Muscle of arm (tissue), 12 donors: ENCODE results near the gene LANCL2. TPM values are rescaled to one million over a fixed set of nuclear protein-coding genes. Genes with fewer than 3 reads are reported as not detected.
"Not testable (repeated sequence)": the region's sequence is repeated elsewhere in the genome, so short reads cannot be mapped to it uniquely, and the experiment has no call there.

Experiments
- DNase-seq: peaks from one replicate; pipeline ENCODE4 v3.0.0-alpha.2; 2013
- polyA plus RNA-seq, 12 donors: library from polyadenylated mRNA; unstranded; fragments of 120-200 nt; gene quantifications; one replicate each; pipeline ENCODE4 v1.2.1, GENCODE V29; 2013; ENCODE audit not compliant: insufficient read length in 12 of 12

The LANCL2 gene
- polyA plus RNA-seq, 12 donors, result 16.6 to 21.3 (median 18.5) TPM; not detected in 1

DNA sequence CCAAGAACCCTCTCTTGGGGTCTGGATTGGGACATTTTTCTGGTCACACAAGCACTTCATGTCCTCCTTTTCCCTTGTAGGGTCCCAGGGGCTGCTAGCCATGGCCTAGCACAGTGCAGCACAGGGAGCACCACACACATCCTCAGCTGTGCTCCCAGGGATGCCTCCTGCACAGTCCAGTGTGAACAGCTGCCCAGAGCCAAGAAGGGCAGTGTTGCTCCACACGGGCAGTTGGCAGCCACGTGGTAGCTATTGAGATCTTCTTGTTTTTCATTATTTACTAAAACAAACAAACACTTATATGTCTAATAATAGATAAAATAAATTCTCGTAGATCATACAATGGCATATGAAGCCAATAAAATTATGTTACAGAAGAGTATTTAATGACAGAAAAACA, 13.9 kb upstream of the LANCL2 start:
- no peak for DNase-seq

DNA sequence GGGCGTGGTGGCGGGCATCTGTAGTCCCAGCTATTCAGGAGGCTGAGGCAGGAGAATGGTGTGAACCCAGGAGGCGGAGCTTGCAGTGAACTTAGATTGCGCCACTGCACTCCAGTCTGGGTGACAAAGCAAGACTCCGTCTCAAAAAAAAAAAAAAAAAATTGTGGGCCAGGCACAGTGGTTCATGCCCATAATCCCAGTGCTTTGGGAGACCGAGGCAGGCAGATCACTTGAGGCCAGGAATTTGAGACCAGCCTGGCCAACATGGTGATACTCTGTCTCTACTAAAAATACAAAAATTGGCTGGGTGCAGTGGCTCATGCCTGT, 12.2 kb upstream of the LANCL2 start:
- not testable (repeated sequence) for DNase-seq

DNA sequence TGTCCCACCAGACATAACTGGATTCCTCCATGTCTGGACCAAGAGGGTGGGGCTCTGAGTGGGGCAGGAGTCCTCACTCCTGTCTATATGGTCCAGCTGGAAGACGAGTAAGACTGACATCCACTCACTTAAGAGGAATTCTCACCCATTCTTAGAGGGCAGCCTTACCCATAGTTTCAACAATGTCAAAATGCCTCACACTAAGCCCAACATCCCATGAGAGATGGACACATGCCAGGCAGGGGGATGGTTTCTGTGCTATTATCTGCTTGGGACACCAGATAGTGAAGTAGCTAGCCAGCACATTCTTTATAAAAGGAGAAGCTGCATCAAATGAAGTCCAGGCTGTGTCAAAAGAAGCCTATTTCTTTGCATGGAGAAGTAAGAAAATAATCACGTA, 4.7 kb upstream of the LANCL2 start:
- no peak for DNase-seq

DNA sequence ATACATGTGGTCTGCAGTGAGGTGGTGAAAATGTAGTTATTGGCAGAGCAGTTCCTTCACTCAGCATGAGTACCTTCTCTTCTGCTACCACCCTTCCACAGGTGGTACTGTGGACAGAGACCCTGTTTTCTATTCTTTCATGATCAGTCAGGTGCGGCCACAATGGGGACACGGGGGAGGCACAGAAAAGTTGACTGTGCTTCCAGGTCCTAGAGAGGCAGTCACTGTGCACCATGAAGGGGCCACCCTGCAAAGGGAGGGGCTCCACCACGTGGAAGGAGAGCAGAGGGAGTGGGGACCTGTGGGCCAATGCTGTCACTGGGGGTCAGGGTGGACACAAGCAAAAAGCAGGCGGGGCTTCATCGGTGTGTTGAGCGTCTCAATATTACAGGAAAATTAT, 3.6 kb upstream of the LANCL2 start:
- DNase-seq, result no peak

DNA sequence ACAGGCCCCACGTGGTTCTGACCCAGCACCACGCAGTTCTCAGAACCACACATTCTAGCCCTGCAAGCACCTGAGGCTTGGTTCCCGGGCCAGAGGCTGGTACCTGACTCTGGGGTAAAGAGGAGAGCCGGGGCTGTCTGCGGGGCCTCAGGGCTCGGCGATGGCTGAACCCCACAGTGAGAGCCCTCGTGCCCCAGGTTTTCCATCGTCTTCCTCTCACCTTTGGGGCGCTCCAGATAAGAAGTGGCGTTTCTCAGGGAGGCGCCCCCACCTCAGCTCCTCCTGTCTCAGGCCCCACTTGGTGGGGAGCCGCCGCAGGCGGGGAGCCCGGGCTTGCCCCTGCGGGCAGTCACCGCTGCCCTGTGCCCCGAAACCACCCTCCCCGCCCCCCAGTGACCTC, 2.2 kb upstream of the LANCL2 start:
- no peak for DNase-seq

DNA sequence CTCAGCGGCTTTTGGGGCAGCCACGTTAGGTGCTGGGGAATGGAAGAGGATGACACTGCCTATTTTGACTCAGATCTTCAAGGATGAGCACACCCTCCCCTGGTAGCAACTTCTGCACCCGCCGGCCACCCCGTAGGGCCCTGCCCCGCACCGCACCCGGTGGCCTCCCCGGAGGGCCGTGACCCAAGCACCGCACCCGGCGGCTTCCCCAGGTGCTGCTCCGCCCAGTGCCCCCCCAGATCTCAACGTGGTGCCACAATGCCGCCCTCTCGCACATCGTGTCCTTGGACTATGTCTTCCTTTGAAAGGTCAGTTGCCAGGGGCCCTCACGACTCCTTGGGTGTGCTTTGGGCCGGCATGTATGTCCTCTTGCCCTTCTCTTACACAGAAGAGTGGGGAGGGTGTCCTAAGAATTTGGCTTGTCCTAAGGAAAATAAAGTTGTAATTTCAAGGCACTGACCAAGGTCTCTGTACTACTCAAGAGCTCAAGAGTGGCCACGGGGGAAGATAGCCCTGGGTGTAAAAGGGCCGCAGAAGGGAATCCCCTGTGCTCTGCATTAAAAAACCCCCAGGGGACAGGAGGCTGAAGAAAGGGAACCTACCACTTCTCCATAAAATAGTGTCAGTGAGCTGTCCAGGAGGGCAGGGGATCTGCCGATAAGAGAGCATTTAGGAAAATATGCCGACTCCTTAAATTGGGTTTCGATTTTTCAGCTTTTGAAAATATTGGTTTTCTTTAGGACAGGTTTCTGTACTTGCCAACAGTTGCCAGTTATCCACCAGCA, 1.6 kb upstream of the LANCL2 start:
- DNase-seq, result no peak

DNA sequence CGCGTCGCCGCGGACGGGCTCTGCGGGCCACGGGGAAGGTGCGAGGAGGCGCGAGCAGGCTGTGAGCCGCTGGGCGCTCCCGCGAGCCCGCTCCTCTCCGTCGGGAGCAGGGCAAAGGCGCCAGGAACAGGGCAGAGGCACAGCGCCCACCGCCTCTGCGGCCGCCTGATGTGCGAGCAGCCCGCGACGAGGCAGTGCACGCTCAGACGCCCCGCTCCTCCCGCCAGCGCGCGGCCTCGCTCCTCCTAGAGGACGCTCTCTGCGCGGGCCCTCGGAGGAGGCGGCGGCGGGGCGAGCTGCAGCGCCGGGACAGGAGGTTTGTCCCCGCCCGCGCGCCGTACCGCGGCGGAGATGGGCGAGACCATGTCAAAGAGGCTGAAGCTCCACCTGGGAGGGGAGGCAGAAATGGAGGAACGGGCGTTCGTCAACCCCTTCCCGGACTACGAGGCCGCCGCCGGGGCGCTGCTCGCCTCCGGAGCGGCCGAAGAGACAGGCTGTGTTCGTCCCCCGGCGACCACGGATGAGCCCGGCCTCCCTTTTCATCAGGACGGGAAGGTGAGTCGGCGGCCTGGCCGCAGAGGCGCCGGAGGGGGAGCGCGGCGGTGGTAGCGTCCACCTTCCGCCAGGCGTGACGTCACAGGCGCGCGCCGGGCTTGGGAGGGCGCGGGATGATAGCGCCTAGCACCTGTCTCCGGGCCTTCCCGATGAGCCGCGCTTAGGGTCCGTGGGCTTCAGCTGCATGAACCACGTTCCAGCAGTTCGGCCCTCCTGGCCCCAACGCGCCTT, 731 bp downstream of the LANCL2 start:
- DNase-seq, result peak; percentile 97

DNA sequence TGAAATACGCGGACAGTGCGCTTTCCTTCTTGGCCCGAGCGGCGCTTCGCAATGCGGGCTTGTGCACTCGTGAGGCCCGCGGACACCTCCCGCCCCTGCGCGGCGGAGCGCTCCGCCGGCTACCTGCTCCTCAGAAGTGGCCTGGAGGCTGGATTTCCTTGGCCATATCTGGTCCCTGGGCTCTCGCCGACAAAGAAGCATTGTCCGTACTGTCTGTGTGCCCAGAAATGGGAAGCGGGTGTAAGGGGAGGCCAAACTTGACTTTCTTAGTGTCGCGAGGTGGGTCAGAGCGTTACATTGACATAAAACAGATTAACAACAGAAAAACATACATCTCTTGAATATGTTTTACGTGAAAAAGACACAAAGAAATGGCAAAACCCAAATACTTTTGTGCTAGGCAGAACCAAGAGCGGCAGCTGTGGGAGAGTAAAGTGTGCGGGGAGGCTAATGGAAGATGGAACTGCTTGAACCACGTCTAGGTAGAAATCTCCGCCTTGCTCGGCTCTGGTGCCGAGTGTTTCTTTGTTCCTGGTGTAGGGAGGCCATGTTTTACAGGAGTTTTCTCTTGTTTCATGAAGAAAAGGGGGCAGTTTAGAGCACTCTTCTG, 1.4 kb downstream of the LANCL2 start:
- no peak for DNase-seq

DNA sequence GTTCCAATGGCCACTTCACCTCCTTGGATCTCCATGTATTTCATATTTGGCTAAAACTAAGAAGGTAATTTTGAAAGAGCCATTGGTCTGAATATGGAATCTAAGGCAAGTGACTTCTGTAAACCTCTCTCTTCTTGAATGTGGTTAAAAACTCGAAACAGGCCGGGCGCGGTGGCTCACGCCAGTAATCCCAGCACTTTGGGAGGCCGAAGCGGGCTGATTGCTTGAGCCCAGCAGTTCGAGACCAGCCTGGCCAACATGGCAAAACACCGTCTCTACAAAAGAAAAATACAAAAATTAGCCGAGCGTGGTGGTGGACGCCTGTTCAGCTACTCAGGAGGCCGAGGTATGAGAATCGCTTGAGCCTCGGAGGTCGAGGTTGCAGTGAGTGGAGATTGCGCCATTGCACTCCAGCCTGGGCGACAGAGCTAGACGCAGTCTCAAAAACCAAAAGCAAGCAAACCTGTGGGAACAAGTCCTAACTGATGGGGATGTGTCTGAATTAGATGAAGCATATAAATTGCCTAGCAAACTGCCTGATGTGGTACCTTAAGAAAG, 2.2 kb downstream of the LANCL2 start:
- no peak for DNase-seq

DNA sequence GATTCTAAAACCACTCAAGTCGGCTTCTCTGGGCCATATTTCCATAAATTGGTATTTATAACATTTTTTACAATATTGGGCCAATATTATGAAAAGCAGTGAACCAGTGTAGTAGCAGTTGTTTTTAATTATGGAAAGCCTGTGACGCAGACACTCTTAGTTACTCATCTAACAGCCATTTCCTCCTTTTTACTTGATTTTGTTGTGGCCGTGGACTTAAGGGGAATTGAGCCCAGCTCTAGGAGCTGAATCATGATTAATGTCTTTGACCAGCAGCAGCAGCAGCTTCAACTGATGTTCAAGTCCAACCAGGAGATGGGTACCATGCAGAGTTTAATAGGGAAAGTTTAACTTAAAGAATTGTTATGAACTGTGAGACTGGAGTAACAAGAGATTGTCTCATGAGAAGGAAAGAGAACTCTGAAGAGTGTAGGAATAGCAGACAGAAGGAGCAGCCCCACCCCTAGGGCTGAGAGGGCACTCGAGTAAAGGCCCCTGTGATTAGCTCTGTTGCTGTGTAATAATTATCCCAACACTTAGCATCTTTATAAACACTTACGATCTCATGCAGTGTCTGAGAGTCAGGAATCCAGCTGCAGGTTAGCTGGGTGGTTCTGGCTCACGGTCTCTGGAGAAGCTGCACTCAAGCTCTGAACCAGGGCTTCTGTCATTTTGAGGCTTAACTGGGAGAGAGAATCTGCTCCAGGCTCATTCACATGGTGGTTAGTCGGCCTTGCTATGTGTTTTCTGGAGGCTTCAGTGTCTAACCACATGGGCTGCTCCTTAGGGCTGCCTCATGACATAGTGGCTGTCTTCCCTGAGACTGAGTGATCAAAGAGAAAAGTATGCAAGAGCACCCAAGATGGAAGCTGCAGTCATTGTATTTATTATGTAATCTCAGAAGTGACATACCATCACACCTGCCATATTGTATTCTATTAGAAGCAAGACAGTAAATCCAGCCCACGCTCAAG, 4.6 kb downstream of the LANCL2 start:
- DNase-seq, result no peak

DNA sequence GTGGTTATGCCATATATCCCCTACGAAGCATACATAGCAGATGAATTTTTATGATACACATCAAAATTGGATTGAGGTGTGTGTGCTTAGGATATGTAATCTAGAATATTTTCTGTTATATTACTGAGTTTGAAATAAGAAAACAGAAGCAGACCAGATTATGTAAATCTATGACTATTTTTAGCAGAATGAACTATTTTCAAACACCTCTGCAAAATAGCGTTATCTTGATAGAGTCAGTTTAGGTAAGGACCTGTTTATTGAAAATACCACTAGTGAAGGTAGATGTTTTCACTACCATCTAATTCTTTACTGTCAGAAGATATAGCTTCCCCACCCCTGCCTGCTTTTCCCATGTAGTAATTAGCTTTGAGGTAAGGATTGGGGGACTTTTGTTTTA, 9.1 kb downstream of the LANCL2 start:
- no peak for DNase-seq

DNA sequence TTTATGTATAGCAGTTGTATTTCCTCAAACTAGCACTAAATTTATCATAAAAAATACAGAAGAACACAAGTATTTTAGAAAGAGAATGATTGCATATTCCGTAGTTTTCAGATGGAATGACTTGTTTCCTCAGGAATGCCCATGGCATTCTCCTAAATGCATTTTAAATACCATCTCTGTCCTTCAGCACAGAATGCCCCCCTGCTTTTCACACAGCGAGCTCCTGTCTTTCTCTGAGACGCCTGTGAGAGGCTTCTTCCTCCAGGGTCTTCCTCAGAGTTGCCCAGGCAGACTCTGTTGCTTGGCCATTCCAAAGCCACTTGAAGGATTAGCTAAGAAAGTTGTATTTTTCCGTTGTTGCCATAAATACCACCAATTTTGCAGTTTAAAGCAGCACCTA, 10.1 kb downstream of the LANCL2 start:
- DNase-seq, result no peak

DNA sequence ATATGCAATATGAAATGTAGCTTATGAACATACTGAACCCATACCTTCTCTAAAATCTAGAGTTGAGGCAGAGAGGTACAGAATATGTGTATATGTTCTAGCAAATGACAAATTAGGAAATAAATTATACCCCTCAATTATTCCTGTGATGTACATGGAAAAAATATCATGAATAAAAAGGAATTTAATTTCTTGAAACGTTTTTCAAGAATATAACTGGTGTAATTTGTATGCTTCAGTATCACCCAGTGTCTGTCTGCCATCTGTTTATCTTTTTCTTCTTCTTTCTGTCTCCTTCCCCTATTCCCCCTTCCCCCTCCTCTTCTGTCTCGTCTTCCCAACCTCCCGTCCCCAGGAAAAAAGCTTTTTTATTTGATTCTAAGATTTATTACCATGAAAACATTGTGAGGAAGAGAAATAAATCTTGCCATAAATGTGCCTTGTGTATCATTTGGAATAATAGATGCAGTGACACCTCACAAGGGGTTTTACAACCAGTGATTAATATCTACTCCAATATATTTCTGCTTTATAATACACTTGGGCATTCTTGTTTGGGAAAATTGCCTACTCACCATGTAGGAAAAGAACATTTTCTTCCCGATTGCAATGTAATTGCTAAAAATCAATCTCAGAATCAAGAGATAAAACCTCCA, 12.2 kb downstream of the LANCL2 start:
- DNase-seq, result no peak

DNA sequence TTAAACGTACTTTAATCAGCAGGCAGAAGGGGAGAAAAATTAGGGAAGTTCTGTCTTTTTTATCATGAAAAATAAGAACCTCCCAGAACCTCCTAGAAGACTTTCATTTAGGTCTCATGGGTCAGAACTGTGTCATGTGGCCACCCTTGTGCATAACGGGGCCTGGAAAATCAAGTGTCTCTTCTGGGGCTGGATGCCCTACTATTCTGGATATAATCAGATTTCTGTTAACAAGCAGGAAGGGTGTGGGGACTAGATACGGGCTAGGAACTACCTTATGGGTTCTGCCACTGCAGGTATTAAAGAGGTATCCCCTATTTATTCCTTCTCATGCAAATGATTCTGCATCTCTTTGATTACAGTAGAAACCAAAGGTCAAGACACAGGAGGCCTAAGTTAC, 14.1 kb downstream of the LANCL2 start:
- DNase-seq, result no peak

DNA sequence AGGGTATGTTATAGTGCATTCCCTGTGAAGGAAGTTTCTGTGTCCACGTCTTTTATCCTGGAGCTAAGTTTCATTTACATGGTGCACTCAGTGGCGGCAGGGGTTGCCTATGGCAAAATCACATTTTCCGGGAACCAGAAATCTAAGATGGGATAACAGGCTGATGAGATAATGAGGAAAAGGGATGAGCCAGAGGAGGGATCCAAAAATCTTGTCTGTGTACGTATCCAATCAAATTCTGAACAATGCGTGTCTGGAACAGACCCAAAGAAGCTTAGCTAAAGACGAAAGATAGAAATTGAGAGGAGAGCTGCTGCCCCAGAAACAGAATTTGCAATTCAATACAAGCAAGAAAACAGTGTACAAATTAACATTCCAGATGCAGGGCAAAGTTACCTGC, 16.1 kb downstream of the LANCL2 start:
- no peak for DNase-seq

DNA sequence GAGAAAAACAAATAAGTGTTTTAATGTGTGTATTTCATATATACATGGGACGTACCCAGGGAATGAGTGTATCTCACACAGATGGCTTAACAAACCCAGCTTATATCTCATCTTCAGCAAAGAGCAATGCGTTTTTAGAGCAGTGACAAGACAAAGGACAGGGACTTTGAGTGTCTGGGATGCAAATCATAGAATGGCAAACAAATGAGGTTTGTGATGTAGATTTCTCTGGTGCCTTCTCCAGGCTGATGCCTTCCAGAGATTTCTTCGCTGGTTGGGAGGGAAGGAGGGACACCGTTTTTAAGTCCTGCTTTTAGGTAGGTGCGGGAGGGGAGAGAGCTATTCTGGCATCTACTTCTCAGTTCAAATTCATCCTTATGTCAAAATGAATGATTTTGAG, 16.6 kb downstream of the LANCL2 start:
- DNase-seq, result no peak

DNA sequence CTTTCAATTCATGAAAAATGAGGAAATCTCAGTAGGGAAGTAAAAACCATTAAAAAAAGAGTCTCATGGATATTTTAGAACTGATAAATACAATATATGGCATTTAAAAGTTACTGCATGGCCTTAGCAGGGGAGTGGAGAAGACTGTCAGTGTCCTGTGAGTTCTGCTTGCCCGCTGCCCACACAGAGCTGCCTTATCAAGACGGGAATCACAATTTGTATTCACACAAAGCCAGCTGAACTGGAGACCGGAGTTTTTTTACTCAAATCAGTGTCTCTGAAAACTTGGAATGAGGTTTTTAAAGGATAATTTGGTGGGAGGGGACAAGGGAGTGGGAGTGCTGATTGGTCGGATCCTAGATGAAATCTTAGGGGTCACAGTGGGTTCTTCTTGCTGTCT, 17.1 kb downstream of the LANCL2 start:
- no peak for DNase-seq

DNA sequence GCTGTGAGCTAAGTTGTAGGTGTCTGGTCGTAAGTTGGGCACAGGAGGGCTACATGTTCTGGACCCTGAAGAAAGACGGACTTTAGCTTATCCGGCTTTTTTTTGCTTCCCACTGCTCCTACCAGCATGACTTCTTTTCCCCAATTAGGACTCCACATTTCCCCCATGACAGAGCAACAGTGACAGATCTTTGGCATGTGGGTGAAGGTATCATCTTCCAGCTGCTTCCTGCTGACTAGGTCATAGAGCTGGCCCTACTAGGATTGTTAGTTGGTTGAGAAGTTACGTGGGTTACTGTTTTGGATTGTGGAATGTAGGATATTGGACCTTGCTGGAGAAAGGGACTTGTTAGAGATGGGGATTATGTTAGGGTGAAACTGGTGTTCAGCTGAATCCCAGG, 21.4 kb downstream of the LANCL2 start:
- DNase-seq, result no peak

DNA sequence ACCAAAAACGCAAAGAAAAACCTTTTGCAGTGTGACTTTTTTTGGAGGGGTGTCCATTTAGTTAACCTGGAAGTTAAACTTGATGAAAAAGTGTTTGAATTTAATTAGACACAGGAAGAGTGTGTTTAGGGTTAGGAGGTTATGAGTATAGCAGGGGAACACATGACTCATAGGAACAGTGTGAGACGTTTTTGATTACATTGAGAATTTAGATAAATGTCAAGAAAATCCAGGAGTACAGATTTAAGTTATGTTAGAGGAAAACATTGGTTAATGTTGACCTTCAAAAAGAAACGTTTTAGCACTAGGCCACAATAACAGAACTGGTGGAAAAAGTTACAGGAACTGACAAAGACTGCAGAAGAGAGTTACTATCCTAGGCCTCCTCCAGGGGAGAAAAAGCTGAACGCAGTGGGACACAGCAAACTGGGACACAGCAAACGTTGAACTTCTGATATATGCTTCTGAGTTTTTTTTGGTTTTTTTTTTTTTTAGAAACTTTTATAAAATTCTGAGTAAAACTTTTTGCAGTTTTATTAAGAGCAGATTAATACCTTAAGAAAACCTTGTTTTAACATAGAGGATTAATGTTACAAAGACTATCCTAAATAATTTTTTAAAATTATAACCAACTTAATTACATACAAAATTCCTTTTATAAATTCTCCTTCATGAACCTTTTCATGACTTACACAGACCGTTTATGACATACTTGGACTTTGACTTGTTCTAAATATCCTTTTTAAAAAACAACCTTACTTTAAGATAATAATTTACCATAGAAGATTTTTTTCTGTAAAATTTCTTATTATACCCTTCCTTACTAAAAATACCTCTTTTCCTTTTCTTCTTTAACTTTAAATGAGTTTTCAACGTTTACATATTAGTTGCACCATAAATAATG, 22.2 kb downstream of the LANCL2 start:
- no peak for DNase-seq

DNA sequence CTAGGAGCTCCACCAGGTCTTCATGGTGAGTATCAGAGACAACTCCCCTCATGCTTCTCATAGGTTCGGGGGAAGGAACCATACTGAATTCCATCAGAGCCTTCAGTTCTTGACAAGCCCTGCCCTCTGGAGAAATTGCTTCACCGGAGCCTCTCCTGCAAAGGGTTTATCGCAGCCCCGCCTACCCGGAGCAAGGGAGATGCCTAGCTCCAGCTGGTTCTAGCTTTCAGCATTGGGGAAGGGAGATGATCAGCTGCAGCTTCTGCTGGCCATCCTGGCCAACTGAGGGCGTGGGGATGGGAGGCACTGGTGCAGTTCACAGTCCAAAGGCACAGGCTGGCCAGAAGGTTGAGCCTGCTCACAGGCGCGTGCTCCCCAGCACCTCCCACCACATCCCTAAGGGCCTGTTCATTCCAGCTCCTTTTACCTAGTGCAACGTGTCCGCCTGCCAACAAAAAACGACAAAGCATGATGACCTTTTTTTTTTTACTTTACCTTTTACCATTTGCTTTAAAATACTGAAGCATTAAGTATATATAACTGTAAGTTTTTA, 31.2 kb downstream of the LANCL2 start:
- DNase-seq, result no peak
